NCI-H2227 treated with DMSO at 0.1 percent for 48 hours (cell line): ENCODE data around the gene CIROP.
"Not testable (repeated sequence)": the region's sequence is repeated elsewhere in the genome, so short reads cannot be mapped to it uniquely, and the experiment has no call there.

ENCODE experiments used
- DNase-seq: peaks from one replicate; lab custom pipeline; 2025; lab: John Stamatoyannopoulos, UW

Gene CIROP

GRCh38 chr14:23113431-23114119 lies 8.8 kb upstream of the CIROP start:
- no peak for DNase-seq

- DNase-seq = no peak
These were observed 7.8 kb upstream of the CIROP start for GRCh38 chr14:23112359-23113178.

- no peak for DNase-seq
These were observed 6.0 kb upstream of the CIROP start for GRCh38 chr14:23110579-23111365.

GRCh38 chr14:23109769-23110168 lies 5.0 kb upstream of the CIROP start:
- no peak for DNase-seq

- not testable (repeated sequence) for DNase-seq
These were observed 3.4 kb upstream of the CIROP start for GRCh38 chr14:23108169-23108568.

GRCh38 chr14:23107620-23108019 lies 2.8 kb upstream of the CIROP start:
- DNase-seq = not testable (repeated sequence)

- DNase-seq = no peak
These were observed 1.9 kb upstream of the CIROP start for GRCh38 chr14:23106747-23107045.

- DNase-seq = no peak
These were observed 597 bp upstream of the CIROP start for GRCh38 chr14:23105348-23105824.

GRCh38 chr14:23104070-23104590 lies 659 bp downstream of the CIROP start:
- DNase-seq = no peak

- no peak for DNase-seq
These were observed 1.2 kb downstream of the CIROP start for GRCh38 chr14:23103581-23103980.

GRCh38 chr14:23102801-23103200 lies 2.0 kb downstream of the CIROP start:
- DNase-seq = no peak

GRCh38 chr14:23101986-23102625 lies 2.7 kb downstream of the CIROP start:
- DNase-seq = no peak

- DNase-seq = no peak
These were observed 3.4 kb downstream of the CIROP start for GRCh38 chr14:23101213-23101970.

- no peak for DNase-seq
These were observed 5.5 kb downstream of the CIROP start for GRCh38 chr14:23099212-23099861.

GRCh38 chr14:23097786-23098185 lies 7.0 kb downstream of the CIROP start:
- no peak for DNase-seq

GRCh38 chr14:23095196-23096108 lies 9.3 kb downstream of the CIROP start, which contains the start of gene C14orf119:
C14orf119 (plus strand) TSS chr14:23095505; CDS start chr14:23097659, 2,154 bp downstream.
- DNase-seq = no peak

GRCh38 chr14:23094666-23095195 lies 10.1 kb downstream of the CIROP start, which contains the start of gene ACIN1:
ACIN1 (minus strand) TSS chr14:23095136; CDS start chr14:23095112, 24 bp downstream.
- no peak for DNase-seq

GRCh38 chr14:23093991-23094665 lies 10.7 kb downstream of the CIROP start:
- no peak for DNase-seq
